LNCaP clone FGC (cell line): ENCODE results near the gene LRP8.
"Not testable (repeated sequence)": the region's sequence is repeated elsewhere in the genome, so short reads cannot be mapped to it uniquely, and the experiment has no call there.

ENCODE experiments used
- DNase-seq: peaks from one replicate; pipeline ENCODE4 v3.0.0-alpha.2; 2011; ENCODE audit warnings: low read depth
- H3K4me3 ChIP-seq: 2 replicates; pipeline ENCODE4 v1.5.1; 2011; ENCODE audit warnings: mild to moderate bottlenecking, low read depth, low read length, control low read depth
- TF ChIP-seq, protein P1 (sequence below): IDR thresholded peaks from 2 replicates; pipeline ENCODE4 v1.5.1; 2012; ENCODE audit warnings: mild to moderate bottlenecking; ENCODE audit not compliant: control insufficient read depth, insufficient read depth; ENCODE audit errors: extremely low read depth

The LRP8 gene

DNA sequence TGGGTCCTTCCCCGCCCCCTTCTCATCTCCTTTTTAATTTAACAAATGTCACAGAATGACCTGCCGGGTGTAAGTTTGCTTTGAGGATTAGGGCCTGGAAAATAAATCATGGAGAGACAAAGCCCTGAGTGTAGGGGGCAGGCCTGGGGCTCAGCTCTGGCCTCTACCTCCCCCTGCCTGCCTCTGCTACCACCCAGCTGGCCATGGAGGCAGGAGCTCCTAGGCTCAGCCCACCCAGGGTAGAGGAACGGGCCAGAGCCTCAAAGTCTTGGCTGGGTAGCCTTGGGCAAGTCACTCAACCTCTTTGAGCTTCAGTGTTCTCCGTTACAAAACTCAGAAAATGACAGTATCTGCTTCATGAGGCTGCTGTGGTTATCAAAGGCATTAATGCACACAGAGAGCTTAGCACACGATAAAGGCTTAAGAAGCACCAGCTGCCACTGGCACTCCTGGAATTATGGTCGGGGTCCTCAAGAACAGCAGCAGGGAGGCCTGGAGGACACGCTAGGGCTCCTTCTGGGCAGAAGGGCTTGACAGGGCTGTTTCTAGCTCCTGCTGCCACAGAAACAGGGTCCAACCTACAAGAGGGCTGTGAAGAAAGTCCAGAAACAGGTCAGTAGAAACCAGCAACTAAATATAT lies 39.0 kb downstream of the LRP8 start:
- H3K4me3 ChIP-seq: no peak overlapping the region
- TF ChIP-seq, protein P1, sequence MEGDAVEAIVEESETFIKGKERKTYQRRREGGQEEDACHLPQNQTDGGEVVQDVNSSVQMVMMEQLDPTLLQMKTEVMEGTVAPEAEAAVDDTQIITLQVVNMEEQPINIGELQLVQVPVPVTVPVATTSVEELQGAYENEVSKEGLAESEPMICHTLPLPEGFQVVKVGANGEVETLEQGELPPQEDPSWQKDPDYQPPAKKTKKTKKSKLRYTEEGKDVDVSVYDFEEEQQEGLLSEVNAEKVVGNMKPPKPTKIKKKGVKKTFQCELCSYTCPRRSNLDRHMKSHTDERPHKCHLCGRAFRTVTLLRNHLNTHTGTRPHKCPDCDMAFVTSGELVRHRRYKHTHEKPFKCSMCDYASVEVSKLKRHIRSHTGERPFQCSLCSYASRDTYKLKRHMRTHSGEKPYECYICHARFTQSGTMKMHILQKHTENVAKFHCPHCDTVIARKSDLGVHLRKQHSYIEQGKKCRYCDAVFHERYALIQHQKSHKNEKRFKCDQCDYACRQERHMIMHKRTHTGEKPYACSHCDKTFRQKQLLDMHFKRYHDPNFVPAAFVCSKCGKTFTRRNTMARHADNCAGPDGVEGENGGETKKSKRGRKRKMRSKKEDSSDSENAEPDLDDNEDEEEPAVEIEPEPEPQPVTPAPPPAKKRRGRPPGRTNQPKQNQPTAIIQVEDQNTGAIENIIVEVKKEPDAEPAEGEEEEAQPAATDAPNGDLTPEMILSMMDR: no peak
- DNase-seq: no peak

GRCh38 chr1:53288002-53288789 lies 39.7 kb downstream of the LRP8 start:
- no peak for DNase-seq
- TF ChIP-seq, protein P1: no peak
- H3K4me3 ChIP-seq: no peak overlapping the region

GRCh38 chr1:53286955-53287354 lies 40.9 kb downstream of the LRP8 start:
- TF ChIP-seq, protein P1: no peak
- no peak overlapping the region for H3K4me3 ChIP-seq
- DNase-seq: no peak

- no peak for DNase-seq
- TF ChIP-seq, protein P1: no peak
- no peak overlapping the region for H3K4me3 ChIP-seq
These were observed 41.7 kb downstream of the LRP8 start for GRCh38 chr1:53285969-53286760.

DNA sequence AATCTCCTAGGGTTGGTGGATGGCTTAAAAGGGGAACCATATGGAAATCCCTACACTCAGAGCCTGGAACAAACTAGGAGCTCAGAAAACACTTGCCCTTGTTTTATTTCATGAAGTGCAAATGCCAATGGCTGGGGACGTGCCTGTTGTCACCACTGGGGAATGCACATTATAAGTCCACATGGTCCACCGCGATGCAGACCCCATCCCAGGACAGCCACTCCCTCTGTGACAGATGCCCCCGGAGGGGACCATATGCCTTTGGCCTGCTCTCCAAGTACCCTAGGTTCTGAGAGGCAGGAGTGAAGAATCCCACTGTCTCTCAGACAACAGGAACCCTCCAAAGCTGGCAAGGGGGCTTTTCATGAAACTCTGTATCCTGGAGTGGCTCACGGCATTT lies 42.3 kb downstream of the LRP8 start:
- TF ChIP-seq, protein P1: no peak
- DNase-seq: no peak
- no peak overlapping the region for H3K4me3 ChIP-seq

- DNase-seq: no peak
- TF ChIP-seq, protein P1: no peak
- H3K4me3 ChIP-seq: no peak overlapping the region
These were observed 43.4 kb downstream of the LRP8 start for GRCh38 chr1:53284224-53285020.

GRCh38 chr1:53283156-53283555 lies 44.7 kb downstream of the LRP8 start:
- not testable (repeated sequence) for DNase-seq

More at GRCh38 chr1:53283156-53283555, 44.7 kb downstream of the LRP8 start:
- not testable (repeated sequence) for H3K4me3 ChIP-seq
